ENCODE data around the gene PCBP2.

The PCBP2 gene

DNA sequence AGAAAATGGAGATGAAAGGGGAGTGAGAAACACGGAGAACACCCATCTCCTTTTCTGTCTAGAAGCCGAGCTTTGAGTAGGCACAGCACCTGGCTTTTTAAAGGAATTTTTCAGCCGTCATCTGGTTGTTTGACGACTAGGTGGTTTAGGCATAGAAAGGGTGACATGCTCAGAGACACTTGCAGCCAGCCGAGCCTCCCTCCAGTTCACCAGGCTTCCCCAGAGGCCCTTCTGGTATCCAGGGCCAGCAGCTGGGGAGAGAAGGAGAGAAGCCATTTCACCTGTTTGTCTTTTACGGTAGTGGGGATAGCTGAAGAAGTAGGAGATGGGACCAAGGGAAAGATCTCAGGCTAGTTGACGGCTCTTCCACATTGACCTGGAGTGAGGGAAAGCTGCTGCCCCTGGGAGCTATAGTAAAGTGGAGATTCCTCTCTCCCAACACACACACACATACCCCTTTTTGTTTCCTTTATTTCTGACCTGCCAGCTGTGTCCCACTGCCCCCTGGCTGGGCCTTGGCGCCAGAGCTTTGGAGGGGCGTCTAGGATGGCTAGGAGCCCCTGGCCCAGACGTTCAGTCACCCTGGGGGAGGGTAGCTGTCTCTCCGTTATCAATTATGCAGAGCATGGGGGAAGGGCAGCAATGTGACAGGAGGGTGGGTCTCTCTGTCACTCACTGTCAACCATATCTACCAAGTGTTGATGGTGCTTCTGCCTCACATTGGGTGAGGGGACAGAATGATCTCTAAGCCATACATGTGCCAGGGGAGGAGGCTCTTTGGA is 41.9 kb downstream of the PCBP2 start:
- DNase-seq (ENCODE audit: low spot score): no peak

DNA sequence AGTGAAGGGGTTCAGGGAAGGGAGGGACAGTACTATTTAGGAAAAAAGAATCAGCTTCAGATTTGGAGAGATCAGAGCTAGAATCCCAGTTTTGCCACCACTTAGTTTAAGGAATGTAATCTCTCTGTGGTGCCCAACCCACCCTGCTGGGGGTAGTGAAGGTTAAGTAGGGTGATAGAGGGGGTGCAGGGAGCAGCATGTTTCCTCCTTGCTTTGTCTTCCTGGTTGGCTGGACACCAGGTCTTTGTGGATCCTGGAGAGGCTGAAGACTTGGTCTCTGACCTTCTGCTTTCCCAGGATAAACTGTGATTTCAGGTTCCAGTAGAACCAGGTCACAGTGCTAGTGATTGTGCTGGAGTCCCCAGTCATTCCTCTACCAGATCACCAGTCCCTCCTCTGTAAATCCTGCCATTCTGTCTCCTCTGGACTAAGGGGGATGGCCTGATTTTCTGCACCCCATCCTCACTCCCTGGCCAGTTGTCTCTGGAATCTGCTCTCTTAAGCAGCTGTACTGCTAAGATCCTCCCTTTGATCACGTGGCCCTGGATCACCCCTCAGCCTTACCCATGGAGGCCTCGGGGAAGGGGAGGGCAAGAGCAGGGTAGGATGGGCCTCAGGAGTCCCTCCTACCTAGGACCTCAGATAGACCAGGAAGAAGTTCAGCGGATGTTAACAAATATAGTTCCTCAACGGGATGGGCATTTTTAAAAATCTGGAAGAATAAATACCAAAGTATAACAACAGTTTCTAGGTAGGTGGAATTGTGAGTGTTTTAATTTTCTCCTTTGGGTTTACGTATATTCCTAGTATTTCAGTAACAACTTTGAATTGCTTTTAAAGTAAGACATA is 44.2 kb downstream of the PCBP2 start:
- no peak for DNase-seq (ENCODE audit: low spot score)

DNA sequence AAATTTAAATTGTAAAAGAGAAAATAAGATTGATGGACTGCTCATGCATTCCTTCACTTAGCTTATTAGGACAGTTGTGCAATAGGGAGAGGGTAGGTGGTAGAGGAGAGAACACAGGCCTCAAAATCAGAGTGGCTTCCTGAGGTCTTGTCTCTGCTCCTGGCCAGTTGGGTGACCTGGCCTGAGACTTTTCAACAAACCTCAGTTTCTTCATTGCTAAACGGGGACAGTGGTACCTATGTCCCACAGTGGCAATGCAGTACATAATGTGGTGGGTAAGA is 44.8 kb downstream of the PCBP2 start:
- DNase-seq (ENCODE audit: low spot score): no peak

DNA sequence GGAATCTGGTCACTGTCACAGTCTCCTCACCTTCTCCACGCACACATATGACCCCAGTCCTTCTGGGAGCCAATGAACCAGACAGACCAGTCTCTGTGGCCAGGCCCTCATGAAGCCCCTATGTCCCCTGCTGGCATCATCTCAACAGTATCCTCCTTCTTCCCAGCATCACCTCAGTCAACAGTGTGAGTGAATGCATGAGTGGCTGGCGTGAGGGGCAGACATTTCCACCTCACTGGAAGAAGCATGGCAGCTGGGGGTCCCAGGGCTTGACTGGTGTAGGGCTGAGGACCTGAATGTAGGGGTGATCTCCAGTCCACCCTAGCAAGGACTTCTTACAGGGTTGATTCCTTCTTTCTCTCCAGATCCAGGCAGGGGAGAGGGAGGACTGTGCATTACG is 45.6 kb downstream of the PCBP2 start:
- no peak for DNase-seq (ENCODE audit: low spot score)

- DNase-seq (ENCODE audit: low spot score): no peak
Observed at GRCh38 chr12:53498235-53498630, 46.3 kb downstream of the PCBP2 start.

- no peak for DNase-seq (ENCODE audit: low spot score)
Observed at GRCh38 chr12:53499266-53500141, 47.6 kb downstream of the PCBP2 start, which contains the start of gene MAP3K12. Gene MAP3K12, minus strand, starts transcription at chr12:53499458. Its CDS starts 12,067 bp downstream, at chr12:53487391.

- no peak for DNase-seq (ENCODE audit: low spot score)
Observed at GRCh38 chr12:53500142-53500775, 48.4 kb downstream of the PCBP2 start.

DNA sequence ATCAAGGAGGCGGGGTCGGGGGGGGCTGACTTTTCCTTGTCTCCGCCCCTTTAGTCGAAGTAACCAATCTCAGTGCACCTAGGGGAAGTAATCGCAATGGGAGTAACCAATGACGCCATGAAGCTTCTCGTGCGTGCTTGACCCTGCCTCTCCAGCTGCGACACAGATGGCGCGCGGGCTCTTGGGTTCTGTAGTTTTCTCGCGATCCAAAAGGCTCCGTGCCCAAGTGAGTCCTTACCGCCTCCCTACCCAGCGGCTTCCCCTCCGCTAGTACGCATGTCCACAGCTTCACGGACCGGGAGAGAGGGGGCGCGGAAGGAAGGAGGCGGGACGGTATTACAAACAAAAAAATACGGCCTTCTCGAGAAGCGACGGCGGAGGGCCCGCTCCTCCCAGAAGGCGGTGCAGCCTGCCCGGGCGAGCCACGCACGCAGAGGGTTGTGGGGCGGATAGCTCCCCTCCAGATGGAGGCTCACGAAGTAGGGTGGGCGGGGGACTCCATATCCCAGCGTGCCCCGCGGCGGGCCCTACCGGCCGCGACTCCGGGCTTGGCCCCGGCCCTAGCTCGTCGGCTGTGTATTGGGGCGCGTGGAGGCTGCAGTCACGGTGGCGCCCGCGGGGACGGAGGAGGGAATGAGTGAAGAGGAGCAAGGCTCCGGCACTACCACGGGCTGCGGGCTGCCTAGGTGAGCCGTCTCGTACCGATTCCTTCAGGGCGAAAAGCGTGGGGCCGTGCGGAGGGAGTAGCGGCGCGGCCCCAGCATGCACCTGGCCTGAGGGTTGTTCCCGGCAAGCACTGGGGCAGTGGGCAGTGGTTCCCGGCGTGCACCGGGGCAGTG is 49.1 kb downstream of the PCBP2 start, which contains the start of gene TARBP2:
Gene TARBP2, plus strand, starts transcription at position 508 of the 839 bp plus-strand sequence. Its CDS starts 126 bp downstream, at position 634.
- DNase-seq (ENCODE audit: low spot score): peak; percentile 100

DNA sequence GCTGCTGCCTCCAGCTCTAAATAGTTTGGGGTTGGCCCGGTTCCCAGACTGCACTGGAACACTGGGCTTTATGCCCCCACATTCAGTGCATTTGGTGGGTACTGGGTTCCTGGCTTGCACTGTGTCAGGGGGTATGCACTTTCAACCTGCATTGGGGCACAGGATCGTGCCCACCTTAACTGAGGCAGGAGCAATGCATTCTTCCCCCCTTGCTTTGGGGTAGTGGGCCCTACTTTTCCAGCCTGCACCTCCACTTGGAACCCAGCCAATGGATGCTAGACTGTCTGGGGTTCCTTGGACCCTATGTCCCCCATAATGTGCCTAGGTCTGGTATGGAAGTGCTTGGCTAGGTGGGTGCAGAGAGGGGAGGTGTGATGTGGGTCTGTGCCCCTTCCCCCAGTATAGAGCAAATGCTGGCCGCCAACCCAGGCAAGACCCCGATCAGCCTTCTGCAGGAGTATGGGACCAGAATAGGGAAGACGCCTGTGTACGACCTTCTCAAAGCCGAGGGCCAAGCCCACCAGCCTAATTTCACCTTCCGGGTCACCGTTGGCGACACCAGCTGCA is 49.8 kb downstream of the PCBP2 start:
- no peak for DNase-seq (ENCODE audit: low spot score)

DNA sequence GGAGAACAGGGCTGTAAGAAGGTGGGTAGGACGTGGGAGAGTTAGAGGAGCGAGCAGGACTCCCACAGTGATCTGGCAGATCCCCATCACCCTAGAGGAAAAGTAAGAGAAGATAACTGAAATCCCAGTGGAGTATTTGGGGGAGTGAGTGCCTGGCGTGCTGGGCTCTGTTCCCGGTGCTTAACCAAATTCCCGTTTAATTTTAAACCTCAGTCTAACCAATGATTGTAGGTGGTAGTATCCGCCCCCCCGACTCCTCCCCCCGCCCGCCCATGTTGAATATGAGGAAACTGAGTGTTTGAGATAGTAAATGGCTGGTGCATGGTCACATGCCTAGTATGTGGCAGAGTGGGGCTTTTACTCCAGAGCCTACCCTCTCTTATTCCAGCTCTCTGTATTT is 50.4 kb downstream of the PCBP2 start:
- no peak for DNase-seq (ENCODE audit: low spot score)

GRCh38 chr12:53502983-53503728 is 51.3 kb downstream of the PCBP2 start:
- no peak for DNase-seq (ENCODE audit: low spot score)

DNA sequence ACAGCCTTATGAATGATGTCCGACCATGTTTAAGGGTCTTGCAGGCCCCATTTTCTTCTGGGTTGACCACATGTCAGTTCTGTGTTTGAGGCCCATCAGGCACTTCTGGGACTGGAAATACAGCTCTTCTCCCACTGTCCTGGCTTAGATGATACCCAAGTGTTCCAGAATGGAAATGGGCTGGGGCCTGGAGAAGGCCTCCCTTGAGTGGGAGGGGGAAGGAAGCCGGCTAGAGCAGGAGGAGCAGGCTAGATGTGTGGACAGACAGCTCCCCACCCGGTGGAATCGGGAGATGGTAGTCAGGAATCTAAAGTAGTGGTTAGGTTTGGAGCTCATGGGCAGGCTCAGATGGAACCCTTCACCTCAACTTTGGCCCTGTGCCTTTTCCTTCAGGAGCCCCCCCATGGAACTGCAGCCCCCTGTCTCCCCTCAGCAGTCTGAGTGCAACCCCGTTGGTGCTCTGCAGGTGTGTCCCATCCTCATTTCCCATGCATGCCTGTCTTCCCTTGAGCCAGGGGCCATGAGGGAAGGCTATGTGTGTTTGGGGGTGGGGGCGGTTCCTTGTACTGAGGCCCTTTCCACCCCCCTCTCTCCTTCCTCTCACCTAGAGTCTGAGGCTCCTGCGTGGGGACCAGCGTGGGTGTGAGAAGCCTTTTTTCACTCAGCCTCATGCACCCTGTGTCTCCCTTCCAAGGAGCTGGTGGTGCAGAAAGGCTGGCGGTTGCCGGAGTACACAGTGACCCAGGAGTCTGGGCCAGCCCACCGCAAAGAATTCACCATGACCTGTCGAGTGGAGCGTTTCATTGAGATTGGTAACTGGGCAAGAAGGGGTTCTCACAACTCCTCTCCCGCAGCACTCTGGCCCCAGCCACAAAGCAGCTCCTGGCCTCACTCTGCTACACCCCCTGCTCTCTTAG is 52.4 kb downstream of the PCBP2 start:
- DNase-seq (ENCODE audit: low spot score): no peak

GRCh38 chr12:53505086-53505485 is 53.2 kb downstream of the PCBP2 start:
- no peak for DNase-seq (ENCODE audit: low spot score)

- no peak for DNase-seq (ENCODE audit: low spot score)
Observed at GRCh38 chr12:53505555-53506449, 53.9 kb downstream of the PCBP2 start.

DNA sequence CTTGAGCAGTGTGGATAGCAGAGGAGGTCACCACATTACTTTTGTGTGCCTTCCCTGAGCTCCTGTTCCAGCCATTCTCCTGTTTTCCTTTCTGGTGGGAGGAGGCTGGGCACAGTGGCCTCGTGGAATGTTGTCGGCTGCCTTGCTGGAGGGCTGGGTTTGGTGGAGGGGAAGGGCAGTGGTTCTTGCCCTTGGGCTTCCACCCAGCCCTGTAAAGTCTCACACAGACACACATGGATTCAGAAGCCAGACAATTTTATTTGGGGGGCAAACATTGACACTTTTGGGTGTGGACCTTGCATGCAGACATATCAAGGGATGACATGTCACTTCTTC is 54.5 kb downstream of the PCBP2 start:
- no peak for DNase-seq (ENCODE audit: low spot score)

DNA sequence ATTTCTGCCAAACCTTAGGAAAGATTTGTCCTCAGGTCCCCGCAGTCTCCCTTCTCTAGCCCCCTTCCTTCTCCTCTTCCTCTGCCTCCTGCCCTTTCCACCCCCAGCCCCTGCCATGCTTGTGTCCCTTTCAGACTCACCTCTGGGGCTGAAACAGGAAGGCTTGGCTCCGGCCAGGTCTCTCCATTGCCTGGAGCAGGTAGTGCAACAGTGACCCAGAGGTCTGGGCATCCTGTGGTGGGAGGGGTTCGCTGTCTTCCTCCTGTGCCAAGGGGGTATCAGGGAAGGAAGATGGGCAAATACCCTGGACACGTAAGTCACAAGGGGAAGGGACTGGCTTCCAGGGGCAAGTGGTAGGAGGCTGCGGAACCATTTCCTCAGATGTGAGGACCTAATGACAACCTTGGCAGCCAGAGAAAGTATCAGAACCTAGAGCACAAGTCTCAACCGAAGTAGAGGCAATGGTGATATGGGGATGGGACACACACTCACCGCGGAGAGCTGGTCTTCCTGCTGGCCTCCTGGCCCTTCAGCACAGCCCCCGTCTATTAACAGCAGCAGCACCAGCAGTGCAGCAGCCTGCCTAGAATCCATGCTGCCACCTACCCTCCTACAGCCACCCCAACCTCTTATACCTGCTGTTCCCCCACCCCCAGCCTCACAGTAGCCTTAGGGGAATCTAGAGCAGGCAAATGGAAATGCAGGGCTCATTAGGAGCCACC is 55.1 kb downstream of the PCBP2 start, which contains the start of gene NPFF:
Gene NPFF, minus strand, starts transcription at position 604 of the 722 bp plus-strand sequence. Its CDS starts 10 bp downstream, at position 594.
- DNase-seq (ENCODE audit: low spot score): no peak

DNA sequence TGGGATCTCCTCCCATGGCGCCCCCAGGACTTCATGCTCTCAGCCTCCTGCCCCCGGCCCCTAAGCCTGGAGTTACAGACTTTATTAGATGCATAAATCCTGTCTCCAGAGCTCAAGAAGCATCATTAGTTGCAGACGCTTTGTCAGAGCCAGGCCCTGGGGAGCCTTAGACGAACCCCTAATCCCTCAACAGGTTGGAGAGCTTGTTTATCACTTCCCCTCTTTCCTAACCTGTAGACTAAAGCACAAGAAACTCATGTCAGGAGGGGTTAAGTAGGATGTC is 55.6 kb downstream of the PCBP2 start:
- no peak for DNase-seq (ENCODE audit: low spot score)

Measured in SW480 (cell line).